IMR-90 (cell line): ENCODE results near the gene DGKZ. TPM values are rescaled to one million over a fixed set of nuclear protein-coding genes. Genes with fewer than 3 reads are reported as not detected.

Source experiments
- ATAC-seq: fragments of 200-7000 bp; cut with Tn5 transposase; 2 replicates; pipeline ENCODE4 v1.9.1; 2020; ENCODE audit warnings: low read depth, mild to moderate bottlenecking, moderate library complexity
- BruUV-seq: library from RNA; stranded (reverse); fragments of 400-500 nt; replicated peaks from 2 replicates; lab custom pipeline; 2021; lab: Mats Ljungman, UMichigan
- CTCF ChIA-PET: fragments of 300-600 bp; formaldehyde crosslinking; extraction: SDS; loops from one replicate; lab custom pipeline; 2021; ENCODE audit warnings: antibody characterized with exemption; lab: Yijun Ruan, JAX
- POLR2A ChIA-PET: fragments of 300-600 bp; sonication (Branson Sonifier 250); formaldehyde crosslinking; loops from one replicate; lab custom pipeline; 2022; ENCODE audit warnings: antibody characterized with exemption; ENCODE audit not compliant: unreplicated experiment; lab: Charles Lee
- DNase-seq: peaks from one replicate; pipeline ENCODE4 v3.0.0; 2013
- H2AFZ ChIP-seq: replicated peaks from 2 replicates; pipeline ENCODE3; 2013; ENCODE audit warnings: low read length, mild to moderate bottlenecking; ENCODE audit not compliant: poor library complexity
- H2AK5ac ChIP-seq: 2 replicates; pipeline ENCODE4 v1.6.1; 2013; ENCODE audit warnings: low read depth, low read length, inconsistent platforms
- H2AK9ac ChIP-seq: replicated peaks from 2 replicates; pipeline ENCODE3; 2013; ENCODE audit warnings: mild to moderate bottlenecking, low read depth, low read length, moderate library complexity; ENCODE audit not compliant: poor library complexity
- H2BK120ac ChIP-seq: 2 replicates; pipeline ENCODE4 v1.6.1; 2013; ENCODE audit warnings: low read depth, low read length, inconsistent platforms
- H2BK15ac ChIP-seq: 3 replicates; pipeline ENCODE4 v1.6.1; 2013; ENCODE audit warnings: low read depth, low read length, inconsistent platforms
- H2BK20ac ChIP-seq: 2 replicates; pipeline ENCODE4 v1.6.1; 2013; ENCODE audit warnings: low read depth, mild to moderate bottlenecking, inconsistent platforms, low read length, moderate library complexity
- H2BK5ac ChIP-seq: 2 replicates; pipeline ENCODE4 v1.6.1; 2013; ENCODE audit warnings: mild to moderate bottlenecking, low read depth, low read length, inconsistent platforms; ENCODE audit not compliant: poor library complexity, severe bottlenecking
- H3K14ac ChIP-seq: replicated peaks from 2 replicates; pipeline ENCODE4 v1.6.1; 2013; ENCODE audit warnings: low read depth, low read length, inconsistent platforms
- H3K18ac ChIP-seq: 2 replicates; pipeline ENCODE4 v1.6.1; 2013; ENCODE audit warnings: low read depth, low read length, control low read depth
- H3K23ac ChIP-seq: 2 replicates; pipeline ENCODE4 v1.6.1; 2013; ENCODE audit warnings: low read depth, low read length, inconsistent platforms
- H3K27ac ChIP-seq: 2 replicates; pipeline ENCODE4 v1.5.1; 2013; ENCODE audit warnings: mild to moderate bottlenecking, control low read depth, low read length; ENCODE audit not compliant: insufficient read depth
- H3K27me3 ChIP-seq: 2 replicates; pipeline ENCODE4 v1.6.1; 2013; ENCODE audit warnings: low read length; ENCODE audit not compliant: control insufficient read depth, insufficient read depth
- H3K36me3 ChIP-seq: 2 replicates; pipeline ENCODE4 v1.6.1; 2013; ENCODE audit warnings: low read length, mixed read lengths; ENCODE audit not compliant: control insufficient read depth, insufficient read depth
- H3K4ac ChIP-seq: 2 replicates; pipeline ENCODE4 v1.6.1; 2013; ENCODE audit warnings: low read depth, low read length, inconsistent platforms
- H3K4me1 ChIP-seq: 2 replicates; pipeline ENCODE4 v1.6.1; 2013; ENCODE audit warnings: low read length, mixed read lengths; ENCODE audit not compliant: control insufficient read depth, insufficient read depth
- H3K4me2 ChIP-seq: 2 replicates; pipeline ENCODE4 v1.6.1; 2013; ENCODE audit warnings: low read depth, mild to moderate bottlenecking, control low read depth, low read length, moderate library complexity
- H3K4me3 ChIP-seq: 2 replicates; pipeline ENCODE4 v1.5.1; 2013; ENCODE audit warnings: low read depth, mild to moderate bottlenecking, control low read depth, low read length, moderate library complexity; ENCODE audit not compliant: insufficient read depth
- H3K56ac ChIP-seq: 2 replicates; pipeline ENCODE4 v1.6.1; 2013; ENCODE audit warnings: low read length, inconsistent platforms; ENCODE audit not compliant: insufficient read depth; ENCODE audit errors: extremely low read depth
- H3K79me1 ChIP-seq, 2 experiments: 2 replicates each; pipeline ENCODE4 v1.6.1; 2013; ENCODE audit warnings: low read length in 2 of 2, inconsistent platforms in 1 of 2, low read depth in 1 of 2
- H3K9ac ChIP-seq: 2 replicates; pipeline ENCODE4 v1.6.1; 2013; ENCODE audit warnings: low read depth, low read length, control low read depth
- H3K9me1 ChIP-seq: 2 replicates; pipeline ENCODE4 v1.6.1; 2013; ENCODE audit warnings: low read length, inconsistent platforms; ENCODE audit not compliant: insufficient read depth
- H3K9me3 ChIP-seq: 2 replicates; pipeline ENCODE4 v1.6.1; 2013; ENCODE audit warnings: low read length; ENCODE audit not compliant: control insufficient read depth, insufficient read depth
- H4K20me1 ChIP-seq: 2 replicates; pipeline ENCODE4 v1.6.1; 2013; ENCODE audit warnings: low read length, inconsistent platforms; ENCODE audit not compliant: insufficient read depth
- H4K5ac ChIP-seq: 2 replicates; pipeline ENCODE4 v1.6.1; 2013; ENCODE audit warnings: mild to moderate bottlenecking, low read depth, low read length, control low read depth
- H4K8ac ChIP-seq, 2 experiments: 2 replicates each; pipeline ENCODE4 v1.6.1; 2013; ENCODE audit warnings: low read depth in 2 of 2, low read length in 2 of 2, control low read depth in 1 of 2, inconsistent platforms in 1 of 2
- H4K91ac ChIP-seq: 2 replicates; pipeline ENCODE4 v1.6.1; 2013; ENCODE audit warnings: low read depth, low read length, inconsistent platforms; ENCODE audit not compliant: insufficient read depth
- CHD1 ChIP-seq: IDR thresholded peaks from 2 replicates; pipeline ENCODE4 v1.6.1; 2012; ENCODE audit warnings: low read depth, low read length, improper control_type of control experiment
- WGBS, 2 experiments: methylation state at CpG; one replicate each; pipeline versions ENCODE4 v1.1.5 to v1.1.7; 2013; ENCODE audit warnings: missing lambda C conversion rate in 2 of 2; ENCODE audit not compliant: insufficient read length in 1 of 2; ENCODE audit errors: extremely low coverage in 2 of 2; 5-methylcytosine and 5-hydroxymethylcytosine counted together
- dilution Hi-C: fragments of 300-500 bp; cut with HindIII; formaldehyde crosslinking; loops from one replicate; pipeline ENCODE4 v1.14.3; 2018; ENCODE audit warnings: low sequenced_read_pairs; ENCODE audit not compliant: unreplicated experiment
- in situ Hi-C: fragments of 300-500 bp; cut with MboI; formaldehyde crosslinking; loops from 3 replicates; pipeline ENCODE4 v1.14.3; 2019; ENCODE audit warnings: low sequenced_read_pairs, inconsistent platforms, mixed read lengths
- intact Hi-C: fragments of 100-400 bp; cut with micrococcal nuclease; formaldehyde crosslinking; loops from 2 replicates; pipeline ENCODE4 v1.10.0; 2022
- polyA plus RNA-seq, 3 experiments: library from polyadenylated mRNA; depleted of rRNA; stranded (reverse); fragments of >200 nt; gene quantifications; 2 replicates each; pipeline ENCODE4 v1.2.3, GENCODE V29; 2012; ENCODE audit warnings: low replicate concordance in 1 of 3
- total RNA-seq: library from RNA; depleted of rRNA; stranded (reverse); fragments of >200 nt; gene quantifications from 2 replicates; pipeline ENCODE4 v1.2.3, GENCODE V29; 2012

Gene DGKZ
- total and polyA plus RNA-seq, 2 of the 4 experiments (the other 2 are of a cell fraction): 46.8 to 62.0 TPM

- peaks cover 28 to 87% of the 10 kb centered on the region in 2 experiments for H3K79me1 ChIP-seq
- ATAC-seq: peak; percentile 69
- peaks cover 26% of the 10 kb centered on the region; the same call in 1 of the 2 replicates for H4K20me1 ChIP-seq
- H3K4me1 ChIP-seq: peaks cover 11% of the 10 kb centered on the region
- H3K4me2 ChIP-seq: no peak overlapping the region
- DNase-seq: peak; percentile 61
- H3K36me3 ChIP-seq: peaks cover 60% of the 10 kb centered on the region
- no peak overlapping the region for H2BK120ac ChIP-seq
- H2BK20ac ChIP-seq: no peak overlapping the region
- dilution Hi-C loops (no loop called here), intact Hi-C loops (loop anchor here (5.0 kb wide), 2 partner anchors 184 to 339 kb away; partner anchors contain the start of gene PHF21A), in situ Hi-C loops (loop anchor here (25.0 kb wide), 1 partner anchor 194 kb away; the partner anchor contains the start of gene PHF21A)
- H3K27ac ChIP-seq: peak overlapping the region; percentile 16; the same call in 1 of the 2 replicates
- H2AK5ac ChIP-seq: 0 out of 2 replicates have a peak overlapping the region, but pooled peaks have one; percentile 8
- peaks cover 3% of the 10 kb centered on the region; the same call in 1 of the 2 replicates for H3K9me1 ChIP-seq
- H4K5ac ChIP-seq: no peak overlapping the region
- TF ChIP-seq CHD1: no peak
- no peak overlapping the region for H4K91ac ChIP-seq
- no peak overlapping the region for H2AFZ ChIP-seq
- H4K8ac ChIP-seq: no peak overlapping the region
- no peaks in the 10 kb centered on the region for H3K27me3 ChIP-seq
- no peak overlapping the region for H2BK15ac ChIP-seq
- no peak overlapping the region for H3K56ac ChIP-seq
- no peak overlapping the region for H3K23ac ChIP-seq
- POLR2A ChIA-PET: no interaction called here
- BruUV-seq: no TSS peak
- no peak overlapping the region for H2BK5ac ChIP-seq
- no peak overlapping the region for H2AK9ac ChIP-seq
- WGBS, 2 experiments: no CpG with 5 or more reads among the region's 5 CpGs
- no peak overlapping the region for H3K9ac ChIP-seq
- CTCF ChIA-PET: interaction anchor here (4.7 kb wide), 1 partner anchor 68 kb away, joined by 27 read pairs; no protein-coding TSS in a partner anchor
- no peak overlapping the region for H3K18ac ChIP-seq
- no peak overlapping the region for H3K4ac ChIP-seq
- H3K14ac ChIP-seq: no peak overlapping the region
- H3K4me3 ChIP-seq: no peak overlapping the region
- H3K9me3 ChIP-seq: no peaks in the 10 kb centered on the region
Measured at GRCh38 chr11:46306296-46306853, 40.9 kb upstream of the DGKZ start.
